ENCODE measurements around the gene TULP1.

Gene TULP1

GRCh38 chr6:35501784-35502183, 10.9 kb downstream of the TULP1 start:
- Histone ChIP-seq H3K36me3 (ENCODE audit: low read length) (no peaks in the 10 kb centered on the region), H3K9me3 (ENCODE audit: insufficient read depth, low read length) (no peaks in the 10 kb centered on the region), H3K9me2 (replicated peaks; ENCODE audit: insufficient read depth, low read length) (no peaks in the 10 kb centered on the region), H2AFZ (ENCODE audit: low read depth, low read length, severe bottlenecking) (no peak overlapping the region), H3K9ac (ENCODE audit: low read length) (no peak overlapping the region), H3K79me2 (ENCODE audit: insufficient read depth, low read length) (no peaks in the 10 kb centered on the region), H3K4me2 (ENCODE audit: low read depth, low read length, poor library complexity, severe bottlenecking) (no peak overlapping the region), H3K4me3 (ENCODE audit: insufficient read depth, low read length, poor library complexity, severe bottlenecking) (no peak overlapping the region), H3K27ac (ENCODE audit: low read depth, low read length) (no peak overlapping the region), H3F3A (ENCODE audit: insufficient read depth) (no peaks in the 10 kb centered on the region), H4K20me1 (ENCODE audit: low read depth, low read length) (no peaks in the 10 kb centered on the region), H3K27me3 (ENCODE audit: low read length) (no peaks in the 10 kb centered on the region)
- no peak for TF ChIP-seq EZH2phosphoT487 (conservative IDR thresholded peaks at IDR 0.05; ENCODE audit: low read length)
- TF ChIP-seq, protein P1, sequence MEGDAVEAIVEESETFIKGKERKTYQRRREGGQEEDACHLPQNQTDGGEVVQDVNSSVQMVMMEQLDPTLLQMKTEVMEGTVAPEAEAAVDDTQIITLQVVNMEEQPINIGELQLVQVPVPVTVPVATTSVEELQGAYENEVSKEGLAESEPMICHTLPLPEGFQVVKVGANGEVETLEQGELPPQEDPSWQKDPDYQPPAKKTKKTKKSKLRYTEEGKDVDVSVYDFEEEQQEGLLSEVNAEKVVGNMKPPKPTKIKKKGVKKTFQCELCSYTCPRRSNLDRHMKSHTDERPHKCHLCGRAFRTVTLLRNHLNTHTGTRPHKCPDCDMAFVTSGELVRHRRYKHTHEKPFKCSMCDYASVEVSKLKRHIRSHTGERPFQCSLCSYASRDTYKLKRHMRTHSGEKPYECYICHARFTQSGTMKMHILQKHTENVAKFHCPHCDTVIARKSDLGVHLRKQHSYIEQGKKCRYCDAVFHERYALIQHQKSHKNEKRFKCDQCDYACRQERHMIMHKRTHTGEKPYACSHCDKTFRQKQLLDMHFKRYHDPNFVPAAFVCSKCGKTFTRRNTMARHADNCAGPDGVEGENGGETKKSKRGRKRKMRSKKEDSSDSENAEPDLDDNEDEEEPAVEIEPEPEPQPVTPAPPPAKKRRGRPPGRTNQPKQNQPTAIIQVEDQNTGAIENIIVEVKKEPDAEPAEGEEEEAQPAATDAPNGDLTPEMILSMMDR (IDR thresholded peaks at IDR 0.05; ENCODE audit: insufficient read depth, low read length, poor library complexity, severe bottlenecking): no peak

DNA sequence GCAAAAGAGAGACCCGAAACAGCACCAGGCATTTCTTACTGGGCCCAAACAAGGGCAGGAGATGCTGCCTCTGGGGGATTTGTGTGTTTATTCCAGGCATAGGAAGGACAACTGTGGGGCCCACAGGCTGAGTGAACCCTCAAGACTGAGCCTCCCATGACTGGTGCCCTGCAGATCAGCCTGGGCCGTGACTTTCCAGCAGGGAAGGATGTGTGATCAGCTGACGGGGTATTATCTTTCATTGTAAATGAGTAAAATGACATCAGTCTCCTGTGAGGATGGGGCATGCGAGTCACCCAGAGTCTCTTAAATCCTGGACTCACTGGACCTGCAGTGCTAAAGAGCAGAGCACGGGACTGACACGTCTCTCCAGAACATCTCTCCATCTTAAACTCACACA, 11.9 kb downstream of the TULP1 start:
- H2AFZ ChIP-seq (ENCODE audit: low read depth, low read length, severe bottlenecking): no peak overlapping the region
- H3K9me3 ChIP-seq (ENCODE audit: insufficient read depth, low read length): no peaks in the 10 kb centered on the region
- H4K20me1 ChIP-seq (ENCODE audit: low read depth, low read length): no peaks in the 10 kb centered on the region
- H3K4me3 ChIP-seq (ENCODE audit: insufficient read depth, low read length, poor library complexity, severe bottlenecking): no peak overlapping the region
- H3K27ac ChIP-seq (ENCODE audit: low read depth, low read length): no peak overlapping the region
- TF ChIP-seq, protein P1 (IDR thresholded peaks at IDR 0.05; ENCODE audit: insufficient read depth, low read length, poor library complexity, severe bottlenecking): no peak
- TF ChIP-seq EZH2phosphoT487 (conservative IDR thresholded peaks at IDR 0.05; ENCODE audit: low read length): no peak
- no peaks in the 10 kb centered on the region for H3F3A ChIP-seq (ENCODE audit: insufficient read depth)
- no peak overlapping the region for H3K9ac ChIP-seq (ENCODE audit: low read length)
- H3K79me2 ChIP-seq (ENCODE audit: insufficient read depth, low read length): no peaks in the 10 kb centered on the region
- no peaks in the 10 kb centered on the region for H3K9me2 ChIP-seq (replicated peaks; ENCODE audit: insufficient read depth, low read length)
- no peaks in the 10 kb centered on the region for H3K36me3 ChIP-seq (ENCODE audit: low read length)
- H3K4me2 ChIP-seq (ENCODE audit: low read depth, low read length, poor library complexity, severe bottlenecking): no peak overlapping the region
- H3K27me3 ChIP-seq (ENCODE audit: low read length): no peaks in the 10 kb centered on the region

DNA sequence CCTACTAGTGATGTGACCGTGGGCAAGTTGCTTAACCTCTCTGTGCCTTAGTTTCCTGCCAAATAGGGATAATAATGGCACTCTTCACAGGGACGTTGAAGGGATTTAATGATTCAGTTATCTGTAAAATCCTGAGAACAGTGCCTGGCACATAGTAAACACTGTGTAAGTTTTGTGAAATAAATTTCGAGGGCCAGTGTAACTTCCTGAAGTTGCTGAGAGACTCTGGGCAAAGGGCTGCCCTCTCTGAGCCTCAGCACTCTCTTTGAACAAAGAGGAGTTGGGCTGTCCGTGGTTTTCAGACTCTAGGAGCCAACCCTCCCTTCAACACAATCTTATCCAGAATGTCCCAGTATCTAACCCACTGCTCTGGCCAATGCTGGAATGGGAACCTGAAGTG, 13.3 kb downstream of the TULP1 start:
- Histone ChIP-seq H3K27ac (ENCODE audit: low read depth, low read length) (no peak overlapping the region), H3K9ac (ENCODE audit: low read length) (no peak overlapping the region), H3K36me3 (ENCODE audit: low read length) (no peaks in the 10 kb centered on the region), H3K27me3 (ENCODE audit: low read length) (no peaks in the 10 kb centered on the region), H4K20me1 (ENCODE audit: low read depth, low read length) (no peaks in the 10 kb centered on the region), H3K9me3 (ENCODE audit: insufficient read depth, low read length) (no peaks in the 10 kb centered on the region), H3K4me2 (ENCODE audit: low read depth, low read length, poor library complexity, severe bottlenecking) (no peak overlapping the region), H3K4me3 (ENCODE audit: insufficient read depth, low read length, poor library complexity, severe bottlenecking) (no peak overlapping the region), H3K9me2 (replicated peaks; ENCODE audit: insufficient read depth, low read length) (no peaks in the 10 kb centered on the region), H3K79me2 (ENCODE audit: insufficient read depth, low read length) (no peaks in the 10 kb centered on the region), H3F3A (ENCODE audit: insufficient read depth) (no peaks in the 10 kb centered on the region), H2AFZ (ENCODE audit: low read depth, low read length, severe bottlenecking) (no peak overlapping the region)
- TF ChIP-seq, protein P1 (IDR thresholded peaks at IDR 0.05; ENCODE audit: insufficient read depth, low read length, poor library complexity, severe bottlenecking): no peak
- no peak for TF ChIP-seq EZH2phosphoT487 (conservative IDR thresholded peaks at IDR 0.05; ENCODE audit: low read length)

Measured in SU-DHL-6 (cell line).